GM18505 (cell line): Measurements from ENCODE around the gene GPR61.

Experiments used
- ATAC-seq: cut with Tn5 transposase; IDR thresholded peaks from one replicate; pipeline ENCODE4 v1.9.1; 2021; ENCODE audit not compliant: unreplicated experiment
- POLR2A ChIP-seq: IDR thresholded peaks from 4 replicates; pipeline ENCODE4 v1.6.1; 2011; ENCODE audit warnings: borderline replicate concordance; ENCODE audit not compliant: insufficient read depth, insufficient read length; ENCODE audit errors: extremely low read depth

GPR61 gene

GRCh38 chr1:109535481-109535880 is 4.2 kb upstream of the GPR61 start:
- TF ChIP-seq POLR2A: no peak
- ATAC-seq: no peak

GRCh38 chr1:109535971-109536491 is 3.6 kb upstream of the GPR61 start:
- no peak for ATAC-seq
- no peak for TF ChIP-seq POLR2A

- TF ChIP-seq POLR2A: no peak
- no peak for ATAC-seq
Measured at GRCh38 chr1:109537450-109538178, 2.1 kb upstream of the GPR61 start.

GRCh38 chr1:109538827-109539555 is 681 bp upstream of the GPR61 start:
- TF ChIP-seq POLR2A: no peak
- ATAC-seq: no peak

- no peak for ATAC-seq
- no peak for TF ChIP-seq POLR2A
Measured at GRCh38 chr1:109541102-109541501, 1.4 kb downstream of the GPR61 start.

GRCh38 chr1:109542657-109543056 is 3.0 kb downstream of the GPR61 start:
- ATAC-seq: no peak
- TF ChIP-seq POLR2A: no peak

GRCh38 chr1:109543283-109543987 is 3.8 kb downstream of the GPR61 start:
- TF ChIP-seq POLR2A: no peak
- no peak for ATAC-seq

GRCh38 chr1:109543988-109544735 is 4.5 kb downstream of the GPR61 start:
- ATAC-seq: no peak
- no peak for TF ChIP-seq POLR2A

- ATAC-seq: no peak
Measured at GRCh38 chr1:109546311-109547109, 6.8 kb downstream of the GPR61 start.

GRCh38 chr1:109547463-109548320 is 8.0 kb downstream of the GPR61 start:
- no peak for ATAC-seq
- no peak for TF ChIP-seq POLR2A

More at GRCh38 chr1:109546311-109547109, 6.8 kb downstream of the GPR61 start:
- TF ChIP-seq POLR2A: no peak
